Measurements from ENCODE around the gene RTN4RL2.
A peak's percentile ranks its signal among the peaks of the same experiment; 100 is the strongest.

RTN4RL2 gene

GRCh38 chr11:57477507-57478189 lies 17.3 kb downstream of the RTN4RL2 start:
- peak overlapping the region; percentile 81 for H3K27ac ChIP-seq
- TF ChIP-seq ZFX (IDR thresholded peaks at IDR 0.05) (no peak), CTCF (conservative IDR thresholded peaks at IDR 0.05) (no peak; the same call in 1 of the 2 replicates)

- peak overlapping the region; percentile 81 for H3K27ac ChIP-seq
- TF ChIP-seq CTCF (conservative IDR thresholded peaks at IDR 0.05) (no peak), ZFX (IDR thresholded peaks at IDR 0.05) (no peak)
Measured at GRCh38 chr11:57479021-57479663, 18.8 kb downstream of the RTN4RL2 start.

- no peak for TF ChIP-seq CTCF (conservative IDR thresholded peaks at IDR 0.05)
- TF ChIP-seq ZFX (IDR thresholded peaks at IDR 0.05) = no peak
- H3K27ac ChIP-seq = peak overlapping the region; percentile 81; the same call in 1 of the 2 replicates
Measured at GRCh38 chr11:57479911-57480310, 19.6 kb downstream of the RTN4RL2 start.

GRCh38 chr11:57480409-57481137 lies 20.2 kb downstream of the RTN4RL2 start:
- TF ChIP-seq ZFX (IDR thresholded peaks at IDR 0.05) = no peak
- peak; percentile 83 for TF ChIP-seq CTCF (conservative IDR thresholded peaks at IDR 0.05)
- H3K27ac ChIP-seq = no peak overlapping the region

GRCh38 chr11:57481315-57481714 lies 21.0 kb downstream of the RTN4RL2 start:
- no peak overlapping the region for H3K27ac ChIP-seq
- TF ChIP-seq ZFX (IDR thresholded peaks at IDR 0.05) (no peak), CTCF (conservative IDR thresholded peaks at IDR 0.05) (no peak)

- TF ChIP-seq ZFX (IDR thresholded peaks at IDR 0.05) = no peak
- TF ChIP-seq CTCF (conservative IDR thresholded peaks at IDR 0.05) = no peak
- H3K27ac ChIP-seq = no peak overlapping the region
Measured at GRCh38 chr11:57481915-57482781, 21.8 kb downstream of the RTN4RL2 start.
